ENCODE measurements around the gene PMS1. TPM values are rescaled to one million over a fixed set of nuclear protein-coding genes. Genes with fewer than 3 reads are reported as not detected.

PMS1 gene
- polyA plus RNA-seq (8.3 to 14.8 TPM (median 8.6 TPM) in 3 replicates), polyA minus RNA-seq (5.3 to 15.6 TPM (median 10.3 TPM) in 3 replicates)
- polyA plus RNA-seq (2011; ENCODE audit: low read depth): 7.2 TPM
- polyA plus RNA-seq (2011; cell fraction: cytosol; rRNA removed): 4.2 and 7.2 TPM in 2 replicates
- 12.0 and 18.6 TPM in 2 replicates for polyA plus RNA-seq (2011; cell fraction: nucleus; rRNA removed)
- polyA plus RNA-seq (2012; ENCODE audit: low replicate concordance): 5.1 and 8.8 TPM in 2 replicates
- polyA minus RNA-seq (2011; cell fraction: cytosol; rRNA and poly(A)+ RNA removed): 8.2 TPM
- 8.9 and 25.4 TPM in 2 replicates for polyA minus RNA-seq (2011; cell fraction: nucleus; rRNA and poly(A)+ RNA removed)

GRCh38 chr2:189783927-189784867 is at the start of gene PMS1, which contains the start of gene ORMDL1:
TSS of gene PMS1 (plus strand) at chr2:189784450. CDS start at chr2:189791810, 7,360 bp downstream.
TSS of gene ORMDL1 (minus strand) at chr2:189784339. CDS start at chr2:189782595, 1,744 bp downstream.
- no peak for FAIRE-seq
- H3K9ac ChIP-seq (ENCODE audit: control insufficient read depth, extremely low read depth, insufficient read depth, low read length): peak within 1 kb of the TSS; percentile 93
- H3K27me3 ChIP-seq (ENCODE audit: control insufficient read depth, extremely low read depth, insufficient read depth, low read length): no peaks in the 10 kb centered on the region
- peak within 1 kb of the TSS; percentile 96 for H2AFZ ChIP-seq (ENCODE audit: control insufficient read depth, low read length)
- TF ChIP-seq, protein P1, sequence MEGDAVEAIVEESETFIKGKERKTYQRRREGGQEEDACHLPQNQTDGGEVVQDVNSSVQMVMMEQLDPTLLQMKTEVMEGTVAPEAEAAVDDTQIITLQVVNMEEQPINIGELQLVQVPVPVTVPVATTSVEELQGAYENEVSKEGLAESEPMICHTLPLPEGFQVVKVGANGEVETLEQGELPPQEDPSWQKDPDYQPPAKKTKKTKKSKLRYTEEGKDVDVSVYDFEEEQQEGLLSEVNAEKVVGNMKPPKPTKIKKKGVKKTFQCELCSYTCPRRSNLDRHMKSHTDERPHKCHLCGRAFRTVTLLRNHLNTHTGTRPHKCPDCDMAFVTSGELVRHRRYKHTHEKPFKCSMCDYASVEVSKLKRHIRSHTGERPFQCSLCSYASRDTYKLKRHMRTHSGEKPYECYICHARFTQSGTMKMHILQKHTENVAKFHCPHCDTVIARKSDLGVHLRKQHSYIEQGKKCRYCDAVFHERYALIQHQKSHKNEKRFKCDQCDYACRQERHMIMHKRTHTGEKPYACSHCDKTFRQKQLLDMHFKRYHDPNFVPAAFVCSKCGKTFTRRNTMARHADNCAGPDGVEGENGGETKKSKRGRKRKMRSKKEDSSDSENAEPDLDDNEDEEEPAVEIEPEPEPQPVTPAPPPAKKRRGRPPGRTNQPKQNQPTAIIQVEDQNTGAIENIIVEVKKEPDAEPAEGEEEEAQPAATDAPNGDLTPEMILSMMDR (optimal IDR thresholded peaks at IDR 0.05 in 1 of 3, IDR thresholded peaks at IDR 0.05 in 1 of 3, conservative IDR thresholded peaks at IDR 0.05 in 1 of 3; ENCODE audit: extremely low read depth in 1 of 3, insufficient read depth in 2 of 3, low read length in 3 of 3): no peak
- TF ChIP-seq EZH2 (IDR thresholded peaks at IDR 0.05; ENCODE audit: low read length): no peak
- DNase-seq (ENCODE audit: low read depth, low spot score): no peak
- peaks cover 14% of the 10 kb centered on the region for H3K4me1 ChIP-seq (ENCODE audit: control insufficient read depth, extremely low read depth, insufficient read depth, low read length)
- peak within 1 kb of the TSS; percentile 92 for H3K4me2 ChIP-seq (ENCODE audit: control insufficient read depth, extremely low read depth, insufficient read depth, low read depth, low read length)
- no peaks in the 10 kb centered on the region for H3K9me1 ChIP-seq (ENCODE audit: control insufficient read depth, extremely low read depth, insufficient read depth, low read length)
- no peaks in the 10 kb centered on the region for H3K9me3 ChIP-seq (ENCODE audit: control insufficient read depth, low read depth, low read length)
- peaks cover 4 to 11% of the 10 kb centered on the region in 2 experiments for H3K36me3 ChIP-seq (ENCODE audit: control insufficient read depth in 2 of 2, extremely low read depth in 1 of 2, insufficient read depth in 2 of 2, low read length in 2 of 2)
- H4K20me1 ChIP-seq (ENCODE audit: control insufficient read depth, extremely low read depth, insufficient read depth, low read length): no peaks in the 10 kb centered on the region
- peaks cover 71% of the 10 kb centered on the region for H3K79me2 ChIP-seq (ENCODE audit: control insufficient read depth, insufficient read depth, low read length)
- dilution Hi-C loops (cut with MboI; ENCODE audit: extremely low pct_ligation_motif_present, low sequenced_read_pairs): no loop called here
- H3K27ac ChIP-seq (ENCODE audit: control insufficient read depth, insufficient read depth, low read length): peak within 1 kb of the TSS; percentile 87
- H3K4me3 ChIP-seq (ENCODE audit: control insufficient read depth in 2 of 3, extremely low read depth in 1 of 3, insufficient read depth in 2 of 3, low read depth in 1 of 3, low read length in 3 of 3): peak within 1 kb of the TSS; percentile 89 to 98 (median 97)

- no peak overlapping the region for H2AFZ ChIP-seq (ENCODE audit: control insufficient read depth, low read length)
- H3K27me3 ChIP-seq (ENCODE audit: control insufficient read depth, extremely low read depth, insufficient read depth, low read length): no peaks in the 10 kb centered on the region
- H4K20me1 ChIP-seq (ENCODE audit: control insufficient read depth, extremely low read depth, insufficient read depth, low read length): no peaks in the 10 kb centered on the region
- no peaks in the 10 kb centered on the region for H3K9me1 ChIP-seq (ENCODE audit: control insufficient read depth, extremely low read depth, insufficient read depth, low read length)
- peaks cover 2 to 8% of the 10 kb centered on the region in 2 experiments for H3K36me3 ChIP-seq (ENCODE audit: control insufficient read depth in 2 of 2, extremely low read depth in 1 of 2, insufficient read depth in 2 of 2, low read length in 2 of 2)
- TF ChIP-seq EZH2 (IDR thresholded peaks at IDR 0.05; ENCODE audit: low read length): no peak
- TF ChIP-seq, protein P1 (optimal IDR thresholded peaks at IDR 0.05 in 1 of 3, IDR thresholded peaks at IDR 0.05 in 1 of 3, conservative IDR thresholded peaks at IDR 0.05 in 1 of 3; ENCODE audit: extremely low read depth in 1 of 3, insufficient read depth in 2 of 3, low read length in 3 of 3): peak; percentile 65 to 78 (median 67)
- no peak overlapping the region for H3K4me3 ChIP-seq (ENCODE audit: control insufficient read depth in 2 of 3, extremely low read depth in 1 of 3, insufficient read depth in 2 of 3, low read depth in 1 of 3, low read length in 3 of 3)
- dilution Hi-C loops (cut with MboI; ENCODE audit: extremely low pct_ligation_motif_present, low sequenced_read_pairs): no loop called here
- no peaks in the 10 kb centered on the region for H3K9me3 ChIP-seq (ENCODE audit: control insufficient read depth, low read depth, low read length)
- no peak overlapping the region for H3K4me2 ChIP-seq (ENCODE audit: control insufficient read depth, extremely low read depth, insufficient read depth, low read depth, low read length)
- H3K27ac ChIP-seq (ENCODE audit: control insufficient read depth, insufficient read depth, low read length): no peak overlapping the region
- DNase-seq (ENCODE audit: low read depth, low spot score): no peak
- no peaks in the 10 kb centered on the region for H3K79me2 ChIP-seq (ENCODE audit: control insufficient read depth, insufficient read depth, low read length)
- no peak overlapping the region for H3K9ac ChIP-seq (ENCODE audit: control insufficient read depth, extremely low read depth, insufficient read depth, low read length)
- H3K4me1 ChIP-seq (ENCODE audit: control insufficient read depth, extremely low read depth, insufficient read depth, low read length): no peaks in the 10 kb centered on the region
- FAIRE-seq: peak; percentile 56
These were observed 33.1 kb upstream of the PMS1 start for GRCh38 chr2:189751080-189751658.

Data from keratinocyte (primary cell).